ENCODE data around the gene BRMS1.

BRMS1 gene

DNA sequence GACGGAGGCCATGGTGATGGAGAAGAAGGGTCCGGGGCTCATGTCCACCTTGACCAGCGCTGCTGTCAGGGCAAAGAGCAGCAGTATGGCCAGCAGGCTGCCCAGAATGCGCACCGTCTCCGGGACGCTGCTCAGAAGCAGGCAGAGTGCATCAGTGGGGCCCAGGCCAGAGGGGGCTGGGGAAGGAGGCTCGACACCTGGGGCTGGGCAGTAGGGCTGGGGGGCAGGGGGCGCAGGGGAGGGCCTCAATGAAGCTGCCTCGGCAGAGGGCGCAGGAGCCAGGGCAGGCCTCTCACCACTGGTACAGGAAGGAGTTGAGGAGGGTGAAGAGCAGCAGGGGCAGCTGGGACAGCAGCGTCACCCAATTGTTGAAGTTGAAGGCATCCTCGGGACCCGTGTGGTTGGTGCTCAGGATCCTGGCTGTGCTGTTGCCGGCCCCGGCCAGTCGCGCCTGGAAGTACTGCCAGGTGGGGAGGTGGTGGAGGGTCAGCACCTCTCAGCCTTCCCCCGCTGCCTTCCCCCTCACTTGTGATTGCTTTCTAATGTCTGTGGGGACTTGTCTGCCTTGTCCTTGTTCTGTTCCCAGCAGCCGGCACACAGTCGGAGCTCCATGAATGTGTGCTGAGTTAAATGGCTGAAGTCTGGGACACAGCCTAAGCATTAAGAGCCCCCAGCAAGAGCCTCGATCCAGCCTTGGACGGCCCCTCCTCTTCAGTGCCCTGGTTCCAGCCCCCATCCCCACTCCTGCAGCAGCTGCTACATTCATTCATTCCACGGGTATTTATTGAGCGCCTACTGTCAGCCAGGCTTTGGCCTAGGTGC lies 24.4 kb upstream of the BRMS1 start:
- H3K9ac ChIP-seq (ENCODE audit: low read length), result no peak overlapping the region
- H3K4me3 ChIP-seq (ENCODE audit: low read length), result peak overlapping the region; percentile 99
- peaks cover 35% of the 10 kb centered on the region for H3K36me3 ChIP-seq (ENCODE audit: control insufficient read depth, low read depth, low read length)

DNA sequence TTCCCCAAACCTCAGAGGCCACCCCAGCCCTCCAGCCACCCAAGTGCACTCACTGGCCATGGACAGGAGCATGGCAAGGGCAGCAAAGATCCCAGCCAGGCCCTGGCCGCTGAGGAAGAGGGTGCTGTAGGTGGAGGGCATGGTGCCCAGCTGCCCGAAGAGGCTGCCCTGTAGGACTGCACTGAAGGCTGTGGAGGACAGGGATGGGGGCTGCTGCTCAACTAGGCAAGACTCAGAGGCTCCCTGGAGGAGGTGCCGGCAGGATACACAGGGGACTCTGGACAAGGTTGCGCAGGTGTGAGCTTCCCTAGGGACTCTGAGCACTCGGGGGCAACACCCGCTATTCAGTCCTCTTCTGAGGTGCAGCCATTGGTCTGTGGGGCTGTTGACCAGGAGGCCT lies 23.6 kb upstream of the BRMS1 start:
- H3K27me3 ChIP-seq (ENCODE audit: control insufficient read depth, insufficient read depth, low read length), result no peaks in the 10 kb centered on the region
- H3K4me1 ChIP-seq (ENCODE audit: control insufficient read depth, low read depth, low read length), result peaks cover 16% of the 10 kb centered on the region
- no peak overlapping the region for H3K4me3 ChIP-seq (ENCODE audit: low read length)
- H3K27ac ChIP-seq (ENCODE audit: low read length), result no peak overlapping the region
- peaks cover 35% of the 10 kb centered on the region for H3K36me3 ChIP-seq (ENCODE audit: control insufficient read depth, low read depth, low read length)
- no peak overlapping the region for H3K9ac ChIP-seq (ENCODE audit: low read length)
- H3K9me3 ChIP-seq (ENCODE audit: control insufficient read depth, low read depth, low read length), result no peaks in the 10 kb centered on the region

More for the DNA sequence above, 24.4 kb upstream of the BRMS1 start:
- Histone ChIP-seq H3K27me3 (ENCODE audit: control insufficient read depth, insufficient read depth, low read length) (no peaks in the 10 kb centered on the region), H3K4me1 (ENCODE audit: control insufficient read depth, low read depth, low read length) (peaks cover 18% of the 10 kb centered on the region), H3K9me3 (ENCODE audit: control insufficient read depth, low read depth, low read length) (no peaks in the 10 kb centered on the region), H3K27ac (ENCODE audit: low read length) (no peak overlapping the region)

DNA sequence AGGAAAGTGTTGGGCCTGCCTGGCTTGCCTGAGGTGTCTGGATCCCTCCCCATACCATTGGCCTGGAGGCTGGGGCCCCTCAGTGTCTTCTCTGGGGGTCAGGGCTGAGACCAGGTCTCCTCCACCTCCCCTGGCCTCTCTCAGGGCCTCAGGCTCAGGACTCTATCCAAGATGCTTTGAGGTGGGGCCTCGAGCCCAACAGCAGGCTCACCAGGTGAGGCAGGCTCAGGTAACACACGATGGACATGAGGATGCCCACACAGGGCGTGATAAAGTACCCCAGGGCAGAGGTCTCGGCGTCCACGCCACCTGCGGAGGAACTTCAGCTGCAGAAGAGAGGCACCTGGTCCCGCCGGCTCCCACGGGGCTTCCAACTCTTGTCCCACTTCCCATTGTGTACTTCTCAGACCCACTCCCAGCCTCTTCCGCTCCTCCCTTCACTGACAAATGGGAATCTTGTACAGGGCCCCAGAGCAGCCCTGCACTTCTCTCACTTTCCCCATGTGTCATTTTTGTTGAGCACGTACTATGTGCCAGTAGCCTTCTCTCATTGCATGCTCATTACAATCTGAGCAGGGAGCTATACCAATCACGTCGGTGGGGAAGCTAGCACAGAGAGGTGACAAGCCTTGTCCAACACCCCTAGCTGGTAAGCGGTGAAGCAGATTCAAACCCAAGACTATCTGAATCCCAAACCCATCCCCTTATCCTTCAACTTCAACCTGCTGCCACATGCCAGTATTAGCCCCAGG lies 22.8 kb upstream of the BRMS1 start:
- no peak overlapping the region for H3K9ac ChIP-seq (ENCODE audit: low read length)
- H3K9me3 ChIP-seq (ENCODE audit: control insufficient read depth, low read depth, low read length), result no peaks in the 10 kb centered on the region
- no peaks in the 10 kb centered on the region for H3K27me3 ChIP-seq (ENCODE audit: control insufficient read depth, insufficient read depth, low read length)
- peaks cover 11% of the 10 kb centered on the region for H3K4me1 ChIP-seq (ENCODE audit: control insufficient read depth, low read depth, low read length)
- H3K36me3 ChIP-seq (ENCODE audit: control insufficient read depth, low read depth, low read length), result peaks cover 40% of the 10 kb centered on the region
- no peak overlapping the region for H3K27ac ChIP-seq (ENCODE audit: low read length)
- no peak overlapping the region for H3K4me3 ChIP-seq (ENCODE audit: low read length)

DNA sequence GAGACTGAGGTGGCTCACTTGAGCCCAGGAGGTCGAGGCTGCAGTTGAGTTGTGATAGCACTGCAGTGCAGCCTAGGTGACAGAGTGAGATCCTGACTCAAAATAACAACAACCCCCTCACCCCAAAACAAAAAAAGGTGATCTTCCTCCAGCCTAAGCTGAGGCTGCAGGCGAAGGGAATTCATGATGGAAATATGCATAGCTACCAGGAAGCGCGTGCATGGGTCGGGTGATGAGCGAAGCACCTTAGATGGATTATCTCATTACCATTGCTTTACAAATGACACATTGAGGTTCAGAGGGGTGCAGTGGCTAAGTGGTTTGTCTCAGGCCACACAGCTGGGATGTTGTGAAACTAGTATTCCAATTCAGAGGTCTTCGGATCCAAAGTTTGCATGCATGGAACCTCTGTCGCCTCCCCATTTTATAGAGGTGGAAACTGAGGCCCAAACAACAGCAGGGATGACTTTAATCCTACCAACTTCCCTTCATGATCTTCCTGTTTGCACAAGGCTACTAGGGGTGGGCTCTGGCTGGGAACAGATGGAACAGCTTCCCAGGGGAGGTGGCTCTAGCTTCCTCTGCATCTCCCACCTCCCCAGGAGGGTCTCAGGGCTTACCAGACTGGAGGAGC lies 22.1 kb upstream of the BRMS1 start:
- peaks cover 9% of the 10 kb centered on the region for H3K4me1 ChIP-seq (ENCODE audit: control insufficient read depth, low read depth, low read length)
- peaks cover 48% of the 10 kb centered on the region for H3K36me3 ChIP-seq (ENCODE audit: control insufficient read depth, low read depth, low read length)
- no peak overlapping the region for H3K27ac ChIP-seq (ENCODE audit: low read length)
- H3K9ac ChIP-seq (ENCODE audit: low read length), result no peak overlapping the region
- no peaks in the 10 kb centered on the region for H3K27me3 ChIP-seq (ENCODE audit: control insufficient read depth, insufficient read depth, low read length)
- H3K4me3 ChIP-seq (ENCODE audit: low read length), result no peak overlapping the region
- H3K9me3 ChIP-seq (ENCODE audit: control insufficient read depth, low read depth, low read length), result no peaks in the 10 kb centered on the region

DNA sequence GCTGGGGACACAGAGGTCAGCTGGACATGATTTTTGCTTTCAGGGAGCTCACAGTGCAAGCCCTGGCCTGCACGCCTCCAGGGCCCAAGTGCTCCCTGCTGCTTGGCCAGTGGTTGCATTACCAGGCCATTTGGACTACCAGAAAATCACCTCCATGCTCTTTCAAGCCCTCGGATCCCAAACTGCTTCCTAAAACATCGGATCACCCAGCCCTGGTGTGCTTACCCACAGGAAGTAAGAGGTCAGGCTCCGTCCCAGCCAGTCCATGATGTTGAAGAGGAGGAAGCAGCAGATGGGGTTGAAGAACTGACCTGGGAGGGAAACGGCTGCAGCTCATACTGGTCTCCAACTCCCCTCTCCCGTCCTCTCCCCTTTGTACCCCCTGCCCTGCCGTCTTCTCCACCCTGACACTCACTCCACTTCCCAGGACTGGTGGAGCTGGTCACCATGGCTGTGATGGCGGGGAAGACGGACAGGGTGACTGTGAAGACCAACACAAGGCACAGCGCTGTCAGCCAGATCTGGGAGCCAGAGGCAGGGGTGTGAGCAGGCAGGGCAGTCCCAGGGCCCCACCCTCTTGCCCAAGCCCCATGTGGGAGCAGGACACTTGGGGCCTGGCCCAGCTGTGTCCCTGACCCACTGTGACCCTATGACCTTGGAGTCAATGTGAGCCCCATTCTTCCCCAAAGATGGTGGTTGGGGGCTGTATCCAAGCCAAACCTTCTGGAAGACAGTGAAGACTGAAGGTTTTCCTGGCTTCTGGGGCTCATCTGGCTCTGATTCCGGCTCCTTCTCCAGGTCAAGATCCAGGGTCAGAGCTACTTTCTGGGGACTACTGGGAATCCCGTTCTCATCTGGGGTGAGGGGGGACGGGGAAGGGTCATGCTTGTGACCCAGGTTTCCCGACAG lies 21.1 kb upstream of the BRMS1 start:
- H3K9ac ChIP-seq (ENCODE audit: low read length), result no peak overlapping the region
- H3K9me3 ChIP-seq (ENCODE audit: control insufficient read depth, low read depth, low read length), result no peaks in the 10 kb centered on the region
- peaks cover 51% of the 10 kb centered on the region for H3K36me3 ChIP-seq (ENCODE audit: control insufficient read depth, low read depth, low read length)
- peaks cover 9% of the 10 kb centered on the region for H3K4me1 ChIP-seq (ENCODE audit: control insufficient read depth, low read depth, low read length)
- no peaks in the 10 kb centered on the region for H3K27me3 ChIP-seq (ENCODE audit: control insufficient read depth, insufficient read depth, low read length)
- H3K27ac ChIP-seq (ENCODE audit: low read length), result no peak overlapping the region
- no peak overlapping the region for H3K4me3 ChIP-seq (ENCODE audit: low read length)

DNA sequence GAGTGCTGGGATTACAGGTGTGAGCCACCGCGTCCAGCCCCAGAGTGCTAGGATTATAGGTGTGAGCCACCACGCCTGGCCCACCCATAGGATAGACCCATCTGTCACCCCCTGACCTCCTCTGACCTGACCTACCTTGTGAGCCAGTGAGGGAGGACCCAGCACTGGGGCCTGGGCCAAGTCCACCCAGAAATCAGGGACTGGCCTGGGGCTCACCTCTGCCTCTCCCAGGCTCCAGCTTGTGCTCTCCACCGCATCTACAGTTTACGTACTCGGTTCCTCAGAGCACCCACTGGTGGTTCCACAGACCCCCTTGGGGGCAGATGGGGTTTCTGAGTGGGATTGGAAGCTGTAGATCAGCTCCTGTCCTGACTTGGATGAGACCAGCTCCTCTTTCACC lies 20.3 kb upstream of the BRMS1 start:
- no peak overlapping the region for H3K9ac ChIP-seq (ENCODE audit: low read length)
- H3K4me3 ChIP-seq (ENCODE audit: low read length), result no peak overlapping the region
- H3K27me3 ChIP-seq (ENCODE audit: control insufficient read depth, insufficient read depth, low read length), result no peaks in the 10 kb centered on the region
- H3K4me1 ChIP-seq (ENCODE audit: control insufficient read depth, low read depth, low read length), result peaks cover 7% of the 10 kb centered on the region
- H3K9me3 ChIP-seq (ENCODE audit: control insufficient read depth, low read depth, low read length), result no peaks in the 10 kb centered on the region
- peaks cover 51% of the 10 kb centered on the region for H3K36me3 ChIP-seq (ENCODE audit: control insufficient read depth, low read depth, low read length)
- H3K27ac ChIP-seq (ENCODE audit: low read length), result no peak overlapping the region

DNA sequence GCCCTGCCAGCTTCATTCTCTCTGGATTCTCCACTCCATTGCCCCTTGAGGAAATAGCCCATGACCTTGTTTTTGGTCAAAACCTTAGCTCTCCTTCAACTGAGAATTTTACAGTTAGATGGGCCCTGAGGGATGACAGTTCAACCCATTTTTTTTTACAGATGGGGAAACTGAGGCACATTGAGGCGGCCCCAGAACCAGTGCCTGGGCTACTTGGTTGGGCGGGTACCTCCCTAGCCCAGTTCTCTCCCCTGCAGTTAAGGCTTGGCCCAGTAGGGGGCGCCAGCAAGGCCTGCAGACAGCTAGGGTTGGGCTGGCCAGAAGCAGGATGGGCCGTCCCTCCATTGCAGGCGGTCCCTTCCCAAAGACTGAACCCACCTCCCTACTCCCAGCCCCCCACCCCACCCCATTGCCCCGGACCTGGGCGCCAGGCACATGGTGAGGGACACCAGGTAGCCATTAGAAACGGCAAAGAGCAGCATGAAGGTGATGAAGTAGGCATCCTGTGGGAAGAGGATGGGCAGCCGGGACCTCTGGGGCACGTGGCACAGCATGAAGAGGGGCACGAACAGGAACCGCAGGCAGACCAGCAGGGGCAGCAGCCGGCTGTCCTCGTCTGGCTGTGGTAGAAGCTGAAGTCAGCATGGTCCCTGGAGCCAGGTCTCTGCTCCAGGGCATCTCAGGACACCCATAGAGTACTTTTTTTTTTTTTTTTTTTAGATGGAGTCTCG lies 19.1 kb upstream of the BRMS1 start:
- Histone ChIP-seq H3K4me1 (ENCODE audit: control insufficient read depth, low read depth, low read length) (no peaks in the 10 kb centered on the region), H3K9me3 (ENCODE audit: control insufficient read depth, low read depth, low read length) (no peaks in the 10 kb centered on the region), H3K4me3 (ENCODE audit: low read length) (no peak overlapping the region), H3K36me3 (ENCODE audit: control insufficient read depth, low read depth, low read length) (peaks cover 47% of the 10 kb centered on the region), H3K27me3 (ENCODE audit: control insufficient read depth, insufficient read depth, low read length) (no peaks in the 10 kb centered on the region), H3K27ac (ENCODE audit: low read length) (no peak overlapping the region), H3K9ac (ENCODE audit: low read length) (no peak overlapping the region)

DNA sequence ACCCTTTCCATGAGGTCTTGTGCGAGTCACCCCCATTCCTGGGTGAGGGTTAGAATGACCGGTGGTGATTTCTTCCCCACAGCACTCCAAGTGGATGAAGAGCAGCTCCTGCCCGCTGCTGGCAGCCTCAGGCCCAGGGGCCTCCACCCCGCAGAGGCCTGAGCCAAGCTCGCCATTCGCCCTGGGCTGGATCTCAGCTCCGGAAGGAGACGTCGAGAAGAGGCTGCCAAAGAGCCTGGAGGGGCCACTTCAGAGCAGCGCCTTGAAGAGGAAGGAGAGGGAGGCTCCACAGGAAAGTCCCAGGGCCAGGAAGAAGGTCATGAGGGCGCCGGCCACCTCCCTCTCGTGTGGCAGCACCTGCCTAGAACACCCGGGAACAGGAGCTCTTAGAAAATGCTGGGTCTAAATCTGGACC lies 18.3 kb upstream of the BRMS1 start:
- Histone ChIP-seq H3K4me1 (ENCODE audit: control insufficient read depth, low read depth, low read length) (no peaks in the 10 kb centered on the region), H3K36me3 (ENCODE audit: control insufficient read depth, low read depth, low read length) (peaks cover 39% of the 10 kb centered on the region), H3K4me3 (ENCODE audit: low read length) (no peak overlapping the region), H3K27me3 (ENCODE audit: control insufficient read depth, insufficient read depth, low read length) (no peaks in the 10 kb centered on the region), H3K9me3 (ENCODE audit: control insufficient read depth, low read depth, low read length) (no peaks in the 10 kb centered on the region), H3K27ac (ENCODE audit: low read length) (no peak overlapping the region), H3K9ac (ENCODE audit: low read length) (no peak overlapping the region)

DNA sequence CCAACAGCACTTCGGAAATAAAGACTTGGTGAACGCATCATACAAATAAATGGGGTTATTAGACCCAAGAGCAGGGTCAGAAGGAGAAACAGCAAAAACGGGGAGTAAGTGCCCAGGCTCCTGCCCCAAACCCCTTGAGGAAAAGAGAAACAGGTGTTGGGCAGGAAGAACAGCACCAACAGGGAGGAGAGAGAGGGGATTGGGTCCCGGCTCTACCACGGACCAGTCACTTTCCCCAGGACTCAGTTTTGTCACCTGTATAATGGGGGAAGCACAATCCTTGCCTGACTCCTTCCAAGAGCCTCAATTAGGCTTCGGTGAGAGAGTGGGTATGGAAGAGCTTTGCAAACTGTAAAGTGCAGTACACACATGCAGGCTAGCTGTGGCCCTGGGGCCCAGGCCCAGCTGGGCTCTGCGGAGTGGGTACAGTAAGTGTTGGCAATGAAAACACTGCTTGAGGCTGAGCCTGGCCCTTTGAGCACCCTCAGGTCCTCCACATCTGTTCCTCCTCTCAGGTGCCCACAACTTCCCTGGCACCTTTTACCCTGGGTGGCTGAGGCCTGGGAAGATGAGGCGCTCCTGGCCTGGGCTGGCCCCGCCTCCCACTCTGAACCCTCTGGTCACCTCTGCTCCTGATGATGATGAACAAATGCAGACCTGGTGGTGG lies 17.7 kb upstream of the BRMS1 start:
- no peaks in the 10 kb centered on the region for H3K9me3 ChIP-seq (ENCODE audit: control insufficient read depth, low read depth, low read length)
- no peak overlapping the region for H3K9ac ChIP-seq (ENCODE audit: low read length)
- H3K36me3 ChIP-seq (ENCODE audit: control insufficient read depth, low read depth, low read length), result peaks cover 34% of the 10 kb centered on the region
- no peak overlapping the region for H3K4me3 ChIP-seq (ENCODE audit: low read length)
- no peak overlapping the region for H3K27ac ChIP-seq (ENCODE audit: low read length)
- H3K27me3 ChIP-seq (ENCODE audit: control insufficient read depth, insufficient read depth, low read length), result no peaks in the 10 kb centered on the region
- no peaks in the 10 kb centered on the region for H3K4me1 ChIP-seq (ENCODE audit: control insufficient read depth, low read depth, low read length)

DNA sequence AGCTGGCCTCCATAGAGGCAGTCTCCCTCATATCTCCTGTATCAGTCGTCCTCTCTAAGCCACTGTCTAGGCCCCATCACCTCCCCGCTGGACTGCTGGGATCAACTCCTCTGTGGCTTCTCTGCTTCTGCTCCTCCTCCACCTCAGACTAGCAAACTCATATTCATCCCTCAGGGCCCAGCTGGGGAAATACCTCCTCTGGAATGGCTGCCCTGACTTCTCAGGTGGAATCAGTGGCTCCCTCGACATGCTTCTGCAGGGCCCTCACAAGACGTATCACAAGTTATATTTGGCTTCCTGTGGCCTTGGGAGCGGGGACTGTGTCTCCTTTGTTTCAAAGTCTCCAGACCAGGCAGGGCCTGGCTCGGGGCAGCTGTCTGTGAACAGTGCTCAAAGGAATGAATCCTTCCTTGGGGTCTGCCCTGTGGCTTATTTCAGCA lies 16.6 kb upstream of the BRMS1 start:
- Histone ChIP-seq H3K27me3 (ENCODE audit: control insufficient read depth, insufficient read depth, low read length) (no peaks in the 10 kb centered on the region), H3K36me3 (ENCODE audit: control insufficient read depth, low read depth, low read length) (peaks cover 24% of the 10 kb centered on the region), H3K9ac (ENCODE audit: low read length) (no peak overlapping the region), H3K4me3 (ENCODE audit: low read length) (no peak overlapping the region), H3K4me1 (ENCODE audit: control insufficient read depth, low read depth, low read length) (no peaks in the 10 kb centered on the region), H3K9me3 (ENCODE audit: control insufficient read depth, low read depth, low read length) (no peaks in the 10 kb centered on the region), H3K27ac (ENCODE audit: low read length) (no peak overlapping the region)
